HepG2 (cell line): ENCODE data around the gene AP4M1. TPM values are rescaled to one million over a fixed set of nuclear protein-coding genes. Genes with fewer than 3 reads are reported as not detected.

Source experiments
- AHR ChIP-seq: IDR thresholded peaks from 2 replicates; pipeline ENCODE4 v1.6.1; 2018; ENCODE audit warnings: missing genetic modification reagents, missing compliant biosample characterization
- FOXJ3 ChIP-seq: sonication (generic); formaldehyde crosslinking; IDR thresholded peaks from 2 replicates; pipeline ENCODE4 v1.4.0; 2020; ENCODE audit warnings: missing genetic modification reagents, mild to moderate bottlenecking, borderline replicate concordance
- HHEX ChIP-seq: IDR thresholded peaks from 2 replicates; pipeline ENCODE4 v1.6.1; 2016; ENCODE audit warnings: control low read depth
- HOXA9 ChIP-seq: sonication (generic); formaldehyde crosslinking; IDR thresholded peaks from 2 replicates; pipeline ENCODE4 v1.8.1; 2022; ENCODE audit warnings: missing genetic modification reagents, mild to moderate bottlenecking, moderate library complexity, borderline replicate concordance
- REPIN1 ChIP-seq: sonication (generic); formaldehyde crosslinking; IDR thresholded peaks from 2 replicates; pipeline ENCODE4 v1.8.0; 2022; ENCODE audit warnings: missing genetic modification reagents, low read depth, mild to moderate bottlenecking, borderline replicate concordance
- ZBTB42 ChIP-seq: sonication (generic); formaldehyde crosslinking; IDR thresholded peaks from 2 replicates; pipeline ENCODE4 v1.5.0; 2020; ENCODE audit warnings: mild to moderate bottlenecking, missing genetic modification reagents
- ZNF326 ChIP-seq: sonication (generic); formaldehyde crosslinking; IDR thresholded peaks from 2 replicates; pipeline ENCODE4 v1.4.0; 2020; ENCODE audit warnings: missing genetic modification reagents, borderline replicate concordance
- ZNF7 ChIP-seq: IDR thresholded peaks from 2 replicates; pipeline ENCODE4 v1.6.1; 2016; ENCODE audit warnings: missing biosample characterization, missing genetic modification reagents
- polyA plus RNA-seq, 8 experiments: library from polyadenylated mRNA; depleted of rRNA in 3 of 8; stranded (reverse) in 7 of 8; unstranded in 1 of 8; fragments of >200 nt; fragmentation: Illumina TruSeq in 4 of 8; extraction: Trizol in 4 of 8; gene quantifications; 2 replicates each; pipeline versions ENCODE4 v1.2.1 to v1.2.3, GENCODE V29; 2011 to 2016; ENCODE audit warnings: low read depth in 4 of 8, missing spikeins in 1 of 8, mixed read lengths in 1 of 8; ENCODE audit not compliant: insufficient read depth in 1 of 8
- total RNA-seq, 5 experiments: library from RNA; depleted of rRNA; stranded (reverse); fragments of >200 nt; fragmentation: Illumina TruSeq; extraction: Trizol; gene quantifications; 2 replicates each; pipeline ENCODE4 v1.2.3, GENCODE V29; 2016; ENCODE audit warnings: low read depth in 1 of 5
- TF ChIP-seq, protein P1 (sequence below): sonication (generic); formaldehyde crosslinking; IDR thresholded peaks from 2 replicates; pipeline ENCODE4 v1.5.1; 2020; ENCODE audit warnings: mild to moderate bottlenecking, missing genetic modification reagents, moderate library complexity
- TF ChIP-seq, protein P2 (sequence below): sonication (generic); formaldehyde crosslinking; IDR thresholded peaks from 2 replicates; pipeline ENCODE4 v1.4.0; 2020; ENCODE audit warnings: missing genetic modification reagents
- TF ChIP-seq, protein P3 (sequence below): sonication (generic); formaldehyde crosslinking; IDR thresholded peaks from 2 replicates; pipeline ENCODE4 v1.5.0; 2020; ENCODE audit warnings: mild to moderate bottlenecking, missing genetic modification reagents, borderline replicate concordance
- TF ChIP-seq, protein P4 (sequence below): sonication (generic); formaldehyde crosslinking; IDR thresholded peaks from 2 replicates; pipeline ENCODE4 v1.4.0; 2020; ENCODE audit warnings: mild to moderate bottlenecking, missing genetic modification reagents

The AP4M1 gene
- total and polyA plus RNA-seq, 2 of the 13 experiments (the other 11 are each of a cell fraction or from before 2014, with no cell fraction given), result 6.3 to 9.7 TPM

- TF ChIP-seq, protein P1, sequence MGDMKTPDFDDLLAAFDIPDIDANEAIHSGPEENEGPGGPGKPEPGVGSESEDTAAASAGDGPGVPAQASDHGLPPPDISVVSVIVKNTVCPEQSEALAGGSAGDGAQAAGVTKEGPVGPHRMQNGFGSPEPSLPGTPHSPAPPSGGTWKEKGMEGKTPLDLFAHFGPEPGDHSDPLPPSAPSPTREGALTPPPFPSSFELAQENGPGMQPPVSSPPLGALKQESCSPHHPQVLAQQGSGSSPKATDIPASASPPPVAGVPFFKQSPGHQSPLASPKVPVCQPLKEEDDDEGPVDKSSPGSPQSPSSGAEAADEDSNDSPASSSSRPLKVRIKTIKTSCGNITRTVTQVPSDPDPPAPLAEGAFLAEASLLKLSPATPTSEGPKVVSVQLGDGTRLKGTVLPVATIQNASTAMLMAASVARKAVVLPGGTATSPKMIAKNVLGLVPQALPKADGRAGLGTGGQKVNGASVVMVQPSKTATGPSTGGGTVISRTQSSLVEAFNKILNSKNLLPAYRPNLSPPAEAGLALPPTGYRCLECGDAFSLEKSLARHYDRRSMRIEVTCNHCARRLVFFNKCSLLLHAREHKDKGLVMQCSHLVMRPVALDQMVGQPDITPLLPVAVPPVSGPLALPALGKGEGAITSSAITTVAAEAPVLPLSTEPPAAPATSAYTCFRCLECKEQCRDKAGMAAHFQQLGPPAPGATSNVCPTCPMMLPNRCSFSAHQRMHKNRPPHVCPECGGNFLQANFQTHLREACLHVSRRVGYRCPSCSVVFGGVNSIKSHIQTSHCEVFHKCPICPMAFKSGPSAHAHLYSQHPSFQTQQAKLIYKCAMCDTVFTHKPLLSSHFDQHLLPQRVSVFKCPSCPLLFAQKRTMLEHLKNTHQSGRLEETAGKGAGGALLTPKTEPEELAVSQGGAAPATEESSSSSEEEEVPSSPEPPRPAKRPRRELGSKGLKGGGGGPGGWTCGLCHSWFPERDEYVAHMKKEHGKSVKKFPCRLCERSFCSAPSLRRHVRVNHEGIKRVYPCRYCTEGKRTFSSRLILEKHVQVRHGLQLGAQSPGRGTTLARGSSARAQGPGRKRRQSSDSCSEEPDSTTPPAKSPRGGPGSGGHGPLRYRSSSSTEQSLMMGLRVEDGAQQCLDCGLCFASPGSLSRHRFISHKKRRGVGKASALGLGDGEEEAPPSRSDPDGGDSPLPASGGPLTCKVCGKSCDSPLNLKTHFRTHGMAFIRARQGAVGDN (CRISPR knock-in tag), result no peak; the same call in none of the 2 replicates
- TF ChIP-seq FOXJ3 (CRISPR knock-in tag), result no peak
- TF ChIP-seq, protein P2, sequence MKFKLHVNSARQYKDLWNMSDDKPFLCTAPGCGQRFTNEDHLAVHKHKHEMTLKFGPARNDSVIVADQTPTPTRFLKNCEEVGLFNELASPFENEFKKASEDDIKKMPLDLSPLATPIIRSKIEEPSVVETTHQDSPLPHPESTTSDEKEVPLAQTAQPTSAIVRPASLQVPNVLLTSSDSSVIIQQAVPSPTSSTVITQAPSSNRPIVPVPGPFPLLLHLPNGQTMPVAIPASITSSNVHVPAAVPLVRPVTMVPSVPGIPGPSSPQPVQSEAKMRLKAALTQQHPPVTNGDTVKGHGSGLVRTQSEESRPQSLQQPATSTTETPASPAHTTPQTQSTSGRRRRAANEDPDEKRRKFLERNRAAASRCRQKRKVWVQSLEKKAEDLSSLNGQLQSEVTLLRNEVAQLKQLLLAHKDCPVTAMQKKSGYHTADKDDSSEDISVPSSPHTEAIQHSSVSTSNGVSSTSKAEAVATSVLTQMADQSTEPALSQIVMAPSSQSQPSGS, result no peak
- no peak for TF ChIP-seq HOXA9
- no peak for TF ChIP-seq AHR (CRISPR knock-in tag)
- no peak for TF ChIP-seq ZNF326 (CRISPR knock-in tag)
- TF ChIP-seq, protein P3, sequence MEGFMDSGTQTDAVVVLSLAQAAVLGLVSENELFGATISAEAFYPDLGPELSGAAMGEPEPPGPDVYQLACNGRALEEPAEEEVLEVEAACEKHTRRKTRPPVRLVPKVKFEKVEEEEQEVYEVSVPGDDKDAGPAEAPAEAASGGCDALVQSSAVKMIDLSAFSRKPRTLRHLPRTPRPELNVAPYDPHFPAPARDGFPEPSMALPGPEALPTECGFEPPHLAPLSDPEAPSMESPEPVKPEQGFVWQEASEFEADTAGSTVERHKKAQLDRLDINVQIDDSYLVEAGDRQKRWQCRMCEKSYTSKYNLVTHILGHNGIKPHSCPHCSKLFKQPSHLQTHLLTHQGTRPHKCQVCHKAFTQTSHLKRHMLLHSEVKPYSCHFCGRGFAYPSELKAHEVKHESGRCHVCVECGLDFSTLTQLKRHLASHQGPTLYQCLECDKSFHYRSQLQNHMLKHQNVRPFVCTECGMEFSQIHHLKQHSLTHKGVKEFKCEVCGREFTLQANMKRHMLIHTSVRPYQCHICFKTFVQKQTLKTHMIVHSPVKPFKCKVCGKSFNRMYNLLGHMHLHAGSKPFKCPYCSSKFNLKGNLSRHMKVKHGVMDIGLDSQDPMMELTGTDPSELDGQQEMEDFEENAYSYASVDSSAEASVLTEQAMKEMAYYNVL (CRISPR knock-in tag), result 0 out of 2 replicates have a peak, but pooled peaks have one; percentile 31
- no peak for TF ChIP-seq REPIN1
- no peak for TF ChIP-seq ZBTB42 (CRISPR knock-in tag)
- TF ChIP-seq ZNF7, result peak; percentile 64; the same call in 1 of the 2 replicates
- TF ChIP-seq HHEX (CRISPR knock-in tag), result no peak
- TF ChIP-seq, protein P4, sequence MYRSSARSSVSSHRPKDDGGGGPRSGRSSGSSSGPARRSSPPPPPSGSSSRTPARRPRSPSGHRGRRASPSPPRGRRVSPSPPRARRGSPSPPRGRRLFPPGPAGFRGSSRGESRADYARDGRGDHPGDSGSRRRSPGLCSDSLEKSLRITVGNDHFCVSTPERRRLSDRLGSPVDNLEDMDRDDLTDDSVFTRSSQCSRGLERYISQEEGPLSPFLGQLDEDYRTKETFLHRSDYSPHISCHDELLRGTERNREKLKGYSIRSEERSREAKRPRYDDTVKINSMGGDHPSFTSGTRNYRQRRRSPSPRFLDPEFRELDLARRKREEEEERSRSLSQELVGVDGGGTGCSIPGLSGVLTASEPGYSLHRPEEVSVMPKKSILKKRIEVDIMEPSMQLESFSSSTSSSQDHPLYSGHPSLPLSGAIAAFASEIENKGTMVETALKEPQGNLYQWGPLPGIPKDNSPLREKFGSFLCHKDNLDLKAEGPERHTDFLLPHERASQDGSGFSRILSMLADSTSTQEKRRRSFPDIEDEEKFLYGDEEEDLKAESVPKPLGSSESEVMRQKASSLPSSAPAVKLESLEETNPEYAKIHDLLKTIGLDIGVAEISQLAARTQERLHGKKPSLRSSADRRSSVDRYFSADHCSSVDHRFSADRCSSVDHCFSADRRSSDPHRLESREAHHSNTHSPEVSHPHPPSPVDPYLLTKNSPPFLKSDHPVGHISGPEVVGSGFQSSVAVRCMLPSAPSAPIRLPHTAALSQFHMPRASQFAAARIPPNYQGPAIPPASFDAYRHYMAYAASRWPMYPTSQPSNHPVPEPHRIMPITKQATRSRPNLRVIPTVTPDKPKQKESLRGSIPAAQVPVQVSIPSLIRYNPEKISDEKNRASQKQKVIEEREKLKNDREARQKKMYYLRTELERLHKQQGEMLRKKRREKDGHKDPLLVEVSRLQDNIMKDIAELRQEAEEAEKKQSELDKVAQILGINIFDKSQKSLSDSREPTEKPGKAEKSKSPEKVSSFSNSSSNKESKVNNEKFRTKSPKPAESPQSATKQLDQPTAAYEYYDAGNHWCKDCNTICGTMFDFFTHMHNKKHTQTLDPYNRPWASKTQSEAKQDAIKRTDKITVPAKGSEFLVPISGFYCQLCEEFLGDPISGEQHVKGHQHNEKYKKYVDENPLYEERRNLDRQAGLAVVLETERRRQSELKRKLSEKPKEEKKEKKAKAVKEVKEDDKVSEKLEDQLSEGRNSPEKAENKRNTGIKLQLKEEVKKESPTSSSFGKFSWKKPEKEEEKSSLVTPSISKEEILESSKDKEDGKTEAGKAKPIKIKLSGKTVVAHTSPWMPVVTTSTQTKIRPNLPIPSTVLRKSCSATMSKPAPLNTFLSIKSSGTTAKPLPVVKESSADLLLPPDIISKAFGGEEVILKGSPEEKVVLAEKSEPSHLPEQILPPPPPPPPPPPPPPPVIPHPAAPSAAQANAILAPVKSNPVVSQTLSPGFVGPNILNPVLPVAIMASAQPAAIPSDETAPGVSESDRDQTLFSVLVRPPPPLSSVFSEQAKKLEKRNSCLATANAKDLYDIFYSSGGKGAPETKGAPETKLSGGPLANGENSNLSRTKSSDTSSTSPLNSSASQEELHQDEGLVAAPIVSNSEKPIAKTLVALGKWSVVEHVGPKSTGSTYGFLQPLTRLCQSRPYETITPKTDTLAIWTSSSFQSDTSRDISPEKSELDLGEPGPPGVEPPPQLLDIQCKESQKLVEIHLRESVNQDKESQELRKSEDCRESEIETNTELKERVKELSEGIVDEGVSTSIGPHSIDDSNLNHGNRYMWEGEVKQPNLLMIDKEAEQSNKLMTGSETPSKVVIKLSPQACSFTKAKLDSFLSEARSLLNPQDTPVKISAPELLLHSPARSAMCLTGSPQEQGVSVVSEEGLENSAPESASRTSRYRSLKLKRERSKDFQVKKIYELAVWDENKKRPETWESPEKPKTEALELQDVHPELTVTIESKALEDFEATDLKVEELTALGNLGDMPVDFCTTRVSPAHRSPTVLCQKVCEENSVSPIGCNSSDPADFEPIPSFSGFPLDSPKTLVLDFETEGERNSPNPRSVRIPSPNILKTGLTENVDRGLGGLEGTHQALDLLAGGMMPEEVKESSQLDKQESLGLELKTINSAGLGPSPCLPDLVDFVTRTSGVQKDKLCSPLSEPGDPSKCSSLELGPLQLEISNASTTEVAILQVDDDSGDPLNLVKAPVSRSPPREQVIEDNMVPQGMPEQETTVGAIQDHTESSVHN (CRISPR knock-in tag), result 0 out of 2 replicates have a peak, but pooled peaks have one; percentile 41
These were observed 18.7 kb downstream of the AP4M1 start (continued) for GRCh38 chr7:100119970-100120732.
